Ishikawa (cell line): ENCODE measurements around the gene CTTNBP2.

Experiments
- CEBPB ChIP-seq: IDR thresholded peaks from 2 replicates; pipeline ENCODE4 v1.6.1; 2012
- CREB1 ChIP-seq: IDR thresholded peaks from 2 replicates; pipeline ENCODE4 v1.6.1; 2012; ENCODE audit warnings: low read depth
- EGR1 ChIP-seq: IDR thresholded peaks from 2 replicates; pipeline ENCODE4 v1.6.1; 2012
- EP300 ChIP-seq: IDR thresholded peaks from 2 replicates; pipeline ENCODE4 v1.6.1; 2012; ENCODE audit warnings: borderline replicate concordance
- FOXM1 ChIP-seq: IDR thresholded peaks from 2 replicates; pipeline ENCODE4 v1.6.1; 2012; ENCODE audit warnings: low read depth, borderline replicate concordance
- MAX ChIP-seq: IDR thresholded peaks from 2 replicates; pipeline ENCODE4 v1.6.1; 2012
- NFIC ChIP-seq: IDR thresholded peaks from 2 replicates; pipeline ENCODE4 v1.6.1; 2012
- RAD21 ChIP-seq: IDR thresholded peaks from 2 replicates; pipeline ENCODE4 v1.6.1; 2012; ENCODE audit warnings: low read depth
- REST ChIP-seq: IDR thresholded peaks from 2 replicates; pipeline ENCODE4 v1.6.1; 2012; ENCODE audit warnings: low read depth, mild to moderate bottlenecking
- TAF1 ChIP-seq: IDR thresholded peaks from 2 replicates; pipeline ENCODE4 v1.6.1; 2012; ENCODE audit warnings: low read depth, mild to moderate bottlenecking
- TCF12 ChIP-seq: IDR thresholded peaks from 2 replicates; pipeline ENCODE4 v1.6.1; 2012; ENCODE audit warnings: low read depth
- TEAD4 ChIP-seq: IDR thresholded peaks from 2 replicates; pipeline ENCODE4 v1.6.1; 2012
- USF1 ChIP-seq: IDR thresholded peaks from 2 replicates; pipeline ENCODE4 v1.6.1; 2012
- YY1 ChIP-seq: IDR thresholded peaks from 2 replicates; pipeline ENCODE4 v1.6.1; 2012; ENCODE audit warnings: low read depth
- ZBTB7A ChIP-seq: IDR thresholded peaks from 2 replicates; pipeline ENCODE4 v1.6.1; 2012; ENCODE audit warnings: low read depth

CTTNBP2 gene

GRCh38 chr7:117857718-117858117 is 15.5 kb downstream of the CTTNBP2 start:
- TF ChIP-seq RAD21 (no peak), FOXM1 (no peak), MAX (no peak), CEBPB (no peak), CREB1 (no peak), EP300 (no peak)

- TF ChIP-seq CEBPB, result no peak
- TF ChIP-seq CREB1, result no peak
- TF ChIP-seq TCF12, result no peak
- no peak for TF ChIP-seq RAD21
- no peak for TF ChIP-seq MAX
- no peak for TF ChIP-seq TAF1
- TF ChIP-seq REST, result no peak
- no peak for TF ChIP-seq ZBTB7A
- TF ChIP-seq YY1, result no peak
- TF ChIP-seq FOXM1, result no peak
- TF ChIP-seq TEAD4, result no peak
- no peak for TF ChIP-seq EP300
- TF ChIP-seq NFIC, result no peak
- TF ChIP-seq EGR1, result no peak
- TF ChIP-seq USF1, result no peak
Measured at GRCh38 chr7:117856196-117856595, 17.0 kb downstream of the CTTNBP2 start.

- no peak for TF ChIP-seq ZBTB7A
- no peak for TF ChIP-seq TEAD4
- no peak for TF ChIP-seq CEBPB
- no peak for TF ChIP-seq REST
- no peak for TF ChIP-seq EP300
- no peak for TF ChIP-seq FOXM1
- no peak for TF ChIP-seq TCF12
- no peak for TF ChIP-seq RAD21
- no peak for TF ChIP-seq MAX
- TF ChIP-seq NFIC, result no peak
- no peak for TF ChIP-seq EGR1
- no peak for TF ChIP-seq YY1
- TF ChIP-seq CREB1, result no peak
- no peak for TF ChIP-seq USF1
- TF ChIP-seq TAF1, result no peak
Measured at GRCh38 chr7:117854186-117854585, 19.1 kb downstream of the CTTNBP2 start.

- TF ChIP-seq CREB1, result no peak
- TF ChIP-seq FOXM1, result no peak
- TF ChIP-seq TCF12, result no peak
- no peak for TF ChIP-seq REST
- no peak for TF ChIP-seq EP300
- no peak for TF ChIP-seq NFIC
- TF ChIP-seq TAF1, result no peak
- no peak for TF ChIP-seq TEAD4
- TF ChIP-seq USF1, result no peak
- no peak for TF ChIP-seq MAX
- no peak for TF ChIP-seq CEBPB
- no peak for TF ChIP-seq RAD21
- TF ChIP-seq EGR1, result no peak
- no peak for TF ChIP-seq YY1
- TF ChIP-seq ZBTB7A, result no peak
Measured at GRCh38 chr7:117848941-117849340, 24.3 kb downstream of the CTTNBP2 start.
